Ascending aorta (tissue), 2 donors: Measurements from ENCODE around the gene CCNH. TPM values are rescaled to one million over a fixed set of nuclear protein-coding genes. Genes with fewer than 3 reads are reported as not detected.

Experiments used
- DNase-seq, 2 donors: peaks; one replicate each; pipeline ENCODE4 v3.0.0-alpha.2; 2019; ENCODE audit warnings: low spot score in 2 of 2
- H3K27ac ChIP-seq, 2 donors: fragments of 200-600 bp; sonication (generic); one replicate each; pipeline ENCODE4 v1.5.1; 2016 to 2017; ENCODE audit warnings: mild to moderate bottlenecking in 1 of 2
- H3K27me3 ChIP-seq: fragments of 200-600 bp; sonication (generic); one replicate; pipeline ENCODE4 v1.5.1; 2017
- H3K36me3 ChIP-seq, 2 donors: fragments of 200-600 bp; sonication (generic); one replicate each; pipeline ENCODE4 v1.5.1; 2016
- H3K4me1 ChIP-seq, 2 donors: fragments of 200-600 bp; sonication (generic); one replicate each; pipeline ENCODE4 v1.5.1; 2016 to 2017; ENCODE audit warnings: mild to moderate bottlenecking in 1 of 2
- H3K4me3 ChIP-seq, 2 donors: fragments of 200-600 bp; sonication (generic); one replicate each; pipeline ENCODE4 v1.5.1; 2016 to 2017; ENCODE audit warnings: mild to moderate bottlenecking in 1 of 2
- H3K9me3 ChIP-seq, 2 donors: fragments of 200-600 bp; sonication (generic); one replicate each; pipeline ENCODE4 v1.5.1; 2016
- CTCF ChIP-seq, 3 experiments: fragments of 200-600 bp in 2 of 3; fragments of 450-650 bp in 1 of 3; sonication (generic) in 2 of 3; IDR thresholded peaks; one replicate each; pipeline ENCODE4 v1.5.1; 2016 to 2019; ENCODE audit warnings: antibody characterized with exemption in 3 of 3, mild to moderate bottlenecking in 1 of 3, moderate library complexity in 1 of 3
- intact Hi-C: fragments of 100-400 bp; cut with DNase I; formaldehyde crosslinking; loops from one replicate; pipeline ENCODE4 v1.15.1; 2023
- total RNA-seq: library from RNA; depleted of rRNA; stranded (reverse); fragments of >200 nt; gene quantifications from one replicate; pipeline ENCODE4 v1.1.0, GENCODE V29; 2016

CCNH gene
- total RNA-seq, 1 donor from 2014 or later: 65.7 TPM

DNA sequence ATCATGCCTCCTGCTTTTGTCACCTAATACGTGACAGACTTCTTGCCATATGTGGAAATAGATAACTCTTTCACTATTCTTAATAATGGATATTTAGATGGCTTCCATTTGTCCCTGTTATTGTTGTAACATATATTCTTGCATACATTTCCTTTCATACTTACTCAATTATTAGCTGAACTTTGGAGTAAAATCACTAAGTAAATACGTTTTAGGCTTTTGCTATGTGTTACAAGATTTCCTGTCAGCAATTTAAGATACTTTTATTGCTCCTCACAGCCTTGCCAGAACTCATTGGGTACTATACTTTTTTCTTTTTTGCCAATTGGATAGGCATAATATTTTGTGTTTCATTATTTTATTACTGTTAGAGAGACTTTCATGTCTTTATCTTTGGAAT is 26.9 kb downstream of the CCNH start:
- Histone ChIP-seq H3K27ac (no peak overlapping the region), H3K4me3 (no peak overlapping the region), H3K9me3 (no peaks in the 10 kb centered on the region), H3K36me3 (peaks cover 25 to 38% of the 10 kb centered on the region in 2 donors), H3K4me1 (peaks cover 0 to 5% of the 10 kb centered on the region in 2 donors), H3K27me3 (no peaks in the 10 kb centered on the region)
- no peak for DNase-seq
- TF ChIP-seq CTCF (IDR thresholded peaks at IDR 0.05): no peak
- intact Hi-C loops: no loop called here

GRCh38 chr5:87383216-87383615 is 29.5 kb downstream of the CCNH start:
- Histone ChIP-seq H3K36me3 (peaks cover 20 to 33% of the 10 kb centered on the region in 2 donors), H3K4me3 (no peak overlapping the region), H3K27me3 (no peaks in the 10 kb centered on the region), H3K27ac (no peak overlapping the region), H3K4me1 (peaks cover 0 to 2% of the 10 kb centered on the region in 2 donors), H3K9me3 (no peaks in the 10 kb centered on the region)
- no peak for TF ChIP-seq CTCF (IDR thresholded peaks at IDR 0.05)
- intact Hi-C loops: no loop called here
- DNase-seq: no peak

- Histone ChIP-seq H3K27ac (no peak overlapping the region), H3K4me3 (no peak overlapping the region), H3K9me3 (no peaks in the 10 kb centered on the region), H3K4me1 (peaks cover 0 to 2% of the 10 kb centered on the region in 2 donors), H3K27me3 (no peaks in the 10 kb centered on the region), H3K36me3 (peaks cover 20 to 32% of the 10 kb centered on the region in 2 donors)
- no peak for TF ChIP-seq CTCF (IDR thresholded peaks at IDR 0.05)
- intact Hi-C loops: no loop called here
- no peak for DNase-seq
Measured at GRCh38 chr5:87382224-87382623, 30.5 kb downstream of the CCNH start.

- no peak for TF ChIP-seq CTCF (IDR thresholded peaks at IDR 0.05)
- Histone ChIP-seq H3K4me3 (no peak overlapping the region), H3K27ac (no peak overlapping the region), H3K27me3 (no peaks in the 10 kb centered on the region), H3K9me3 (no peaks in the 10 kb centered on the region), H3K4me1 (peaks cover 0 to 12% of the 10 kb centered on the region in 2 donors), H3K36me3 (peaks cover 7% of the 10 kb centered on the region in 2 donors)
- no peak for DNase-seq
- intact Hi-C loops: no loop called here
Measured at GRCh38 chr5:87372705-87373104, 40.0 kb downstream of the CCNH start.

DNA sequence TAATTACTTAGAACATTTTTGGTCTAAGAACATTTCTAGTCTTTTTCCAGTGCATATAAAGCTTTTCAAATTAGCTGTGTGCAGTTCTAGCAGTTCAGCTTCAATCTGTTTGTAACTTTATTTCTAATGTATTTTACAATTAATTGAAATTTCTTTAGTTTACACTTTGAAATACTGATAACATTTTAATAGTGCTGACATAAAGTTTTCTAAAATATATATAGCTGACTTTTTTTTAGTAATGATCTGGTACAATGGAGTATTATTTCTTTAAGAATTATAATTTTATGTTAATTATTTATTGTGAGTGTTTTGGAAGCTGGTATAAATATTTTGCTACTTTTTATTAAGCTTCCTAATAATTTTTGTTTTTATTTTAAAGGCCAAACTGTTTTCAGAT is 43.3 kb downstream of the CCNH start:
- Histone ChIP-seq H3K36me3 (peaks cover 0 to 14% of the 10 kb centered on the region in 2 donors), H3K27me3 (no peaks in the 10 kb centered on the region), H3K9me3 (no peaks in the 10 kb centered on the region), H3K4me1 (peaks cover 0 to 12% of the 10 kb centered on the region in 2 donors), H3K4me3 (no peak overlapping the region), H3K27ac (peak overlapping the region in 1 of 2 donors; percentile 46)
- DNase-seq: no peak
- intact Hi-C loops: no loop called here
- TF ChIP-seq CTCF (IDR thresholded peaks at IDR 0.05): no peak

DNA sequence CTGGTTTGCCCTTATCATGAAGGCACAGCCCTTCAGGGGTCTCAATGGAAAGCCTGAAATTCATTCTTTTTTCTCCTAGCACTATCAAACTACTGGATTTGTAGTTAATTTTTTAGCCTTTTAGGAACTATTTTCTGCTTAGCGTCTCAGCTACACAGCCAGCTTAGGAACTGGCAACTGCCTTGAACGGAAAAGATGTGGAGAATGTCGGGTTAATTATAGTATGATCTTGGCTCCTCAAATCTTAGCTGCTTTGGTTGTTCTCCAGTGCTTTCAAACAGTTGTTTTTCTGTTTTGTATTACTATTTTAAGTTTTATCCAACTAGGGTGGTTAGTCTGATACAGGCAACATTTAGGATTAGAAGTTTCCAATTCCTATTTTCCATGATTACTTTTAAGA is 44.1 kb downstream of the CCNH start:
- H3K36me3 ChIP-seq: peaks cover 0 to 14% of the 10 kb centered on the region in 2 donors

More for the DNA sequence above, 44.1 kb downstream of the CCNH start:
- no peak overlapping the region for H3K4me3 ChIP-seq
- peaks cover 0 to 12% of the 10 kb centered on the region in 2 donors for H3K4me1 ChIP-seq
- no peaks in the 10 kb centered on the region for H3K27me3 ChIP-seq
- H3K27ac ChIP-seq: peak overlapping the region; percentile 46 to 71
- DNase-seq: no peak
- no peak for TF ChIP-seq CTCF (IDR thresholded peaks at IDR 0.05)
- intact Hi-C loops: no loop called here
- H3K9me3 ChIP-seq: no peaks in the 10 kb centered on the region
